ENCODE results near the gene ABCA7.

DNA sequence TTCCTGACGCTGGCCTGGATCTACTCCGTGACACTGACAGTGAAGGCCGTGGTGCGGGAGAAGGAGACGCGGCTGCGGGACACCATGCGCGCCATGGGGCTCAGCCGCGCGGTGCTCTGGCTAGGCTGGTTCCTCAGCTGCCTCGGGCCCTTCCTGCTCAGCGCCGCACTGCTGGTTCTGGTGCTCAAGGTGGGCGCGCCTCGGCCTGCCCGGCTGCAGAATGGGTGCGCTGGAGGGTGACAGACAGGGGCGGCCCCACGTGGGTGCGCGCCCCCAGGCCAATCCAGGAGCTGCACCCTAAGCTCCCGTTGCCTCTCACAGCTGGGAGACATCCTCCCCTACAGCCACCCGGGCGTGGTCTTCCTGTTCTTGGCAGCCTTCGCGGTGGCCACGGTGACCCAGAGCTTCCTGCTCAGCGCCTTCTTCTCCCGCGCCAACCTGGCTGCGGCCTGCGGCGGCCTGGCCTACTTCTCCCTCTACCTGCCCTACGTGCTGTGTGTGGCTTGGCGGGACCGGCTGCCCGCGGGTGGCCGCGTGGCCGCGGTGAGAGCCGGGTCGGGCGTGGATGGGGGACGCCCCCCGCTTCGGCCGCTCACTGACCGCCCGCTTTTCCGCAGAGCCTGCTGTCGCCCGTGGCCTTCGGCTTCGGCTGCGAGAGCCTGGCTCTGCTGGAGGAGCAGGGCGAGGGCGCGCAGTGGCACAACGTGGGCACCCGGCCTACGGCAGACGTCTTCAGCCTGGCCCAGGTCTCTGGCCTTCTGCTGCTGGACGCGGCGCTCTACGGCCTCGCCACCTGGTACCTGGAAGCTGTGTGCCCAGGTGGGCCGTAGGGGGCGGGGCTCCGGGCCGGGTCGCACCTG, 7.2 kb downstream of the ABCA7 start:
- no peak for TF ChIP-seq EZH2 (IDR thresholded peaks at IDR 0.05; ENCODE audit: borderline replicate concordance, low read length)
- TF ChIP-seq, protein P1, sequence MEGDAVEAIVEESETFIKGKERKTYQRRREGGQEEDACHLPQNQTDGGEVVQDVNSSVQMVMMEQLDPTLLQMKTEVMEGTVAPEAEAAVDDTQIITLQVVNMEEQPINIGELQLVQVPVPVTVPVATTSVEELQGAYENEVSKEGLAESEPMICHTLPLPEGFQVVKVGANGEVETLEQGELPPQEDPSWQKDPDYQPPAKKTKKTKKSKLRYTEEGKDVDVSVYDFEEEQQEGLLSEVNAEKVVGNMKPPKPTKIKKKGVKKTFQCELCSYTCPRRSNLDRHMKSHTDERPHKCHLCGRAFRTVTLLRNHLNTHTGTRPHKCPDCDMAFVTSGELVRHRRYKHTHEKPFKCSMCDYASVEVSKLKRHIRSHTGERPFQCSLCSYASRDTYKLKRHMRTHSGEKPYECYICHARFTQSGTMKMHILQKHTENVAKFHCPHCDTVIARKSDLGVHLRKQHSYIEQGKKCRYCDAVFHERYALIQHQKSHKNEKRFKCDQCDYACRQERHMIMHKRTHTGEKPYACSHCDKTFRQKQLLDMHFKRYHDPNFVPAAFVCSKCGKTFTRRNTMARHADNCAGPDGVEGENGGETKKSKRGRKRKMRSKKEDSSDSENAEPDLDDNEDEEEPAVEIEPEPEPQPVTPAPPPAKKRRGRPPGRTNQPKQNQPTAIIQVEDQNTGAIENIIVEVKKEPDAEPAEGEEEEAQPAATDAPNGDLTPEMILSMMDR (conservative IDR thresholded peaks at IDR 0.05 in 1 of 2, IDR thresholded peaks at IDR 0.05 in 1 of 2; ENCODE audit: extremely low read depth in 1 of 2, insufficient read depth in 1 of 2, low read depth in 1 of 2, low read length in 2 of 2): no peak

All from mammary epithelial cell (primary cell).